PC-3 (cell line): ENCODE data around the gene CDH4.

Experiments used
- EZH2 ChIP-seq: fragments of 300-600 bp; sonication (generic); IDR thresholded peaks from one replicate; pipeline ENCODE4 v1.6.1; 2017; ENCODE audit warnings: antibody characterized with exemption, mild to moderate bottlenecking, low read length; ENCODE audit not compliant: unreplicated experiment
- EZH2phosphoT487 ChIP-seq: fragments of 300-600 bp; sonication (generic); IDR thresholded peaks from 2 replicates; pipeline ENCODE4 v1.6.1; 2018; ENCODE audit warnings: mild to moderate bottlenecking, antibody characterized with exemption, low read length, borderline replicate concordance
- TF ChIP-seq, protein P1 (sequence below): fragments of 300-600 bp; sonication (generic); conservative IDR thresholded peaks from 2 replicates; pipeline ENCODE4 v1.5.1; 2017; ENCODE audit warnings: antibody characterized with exemption, low read depth, mild to moderate bottlenecking, low read length

- TF ChIP-seq, protein P1, sequence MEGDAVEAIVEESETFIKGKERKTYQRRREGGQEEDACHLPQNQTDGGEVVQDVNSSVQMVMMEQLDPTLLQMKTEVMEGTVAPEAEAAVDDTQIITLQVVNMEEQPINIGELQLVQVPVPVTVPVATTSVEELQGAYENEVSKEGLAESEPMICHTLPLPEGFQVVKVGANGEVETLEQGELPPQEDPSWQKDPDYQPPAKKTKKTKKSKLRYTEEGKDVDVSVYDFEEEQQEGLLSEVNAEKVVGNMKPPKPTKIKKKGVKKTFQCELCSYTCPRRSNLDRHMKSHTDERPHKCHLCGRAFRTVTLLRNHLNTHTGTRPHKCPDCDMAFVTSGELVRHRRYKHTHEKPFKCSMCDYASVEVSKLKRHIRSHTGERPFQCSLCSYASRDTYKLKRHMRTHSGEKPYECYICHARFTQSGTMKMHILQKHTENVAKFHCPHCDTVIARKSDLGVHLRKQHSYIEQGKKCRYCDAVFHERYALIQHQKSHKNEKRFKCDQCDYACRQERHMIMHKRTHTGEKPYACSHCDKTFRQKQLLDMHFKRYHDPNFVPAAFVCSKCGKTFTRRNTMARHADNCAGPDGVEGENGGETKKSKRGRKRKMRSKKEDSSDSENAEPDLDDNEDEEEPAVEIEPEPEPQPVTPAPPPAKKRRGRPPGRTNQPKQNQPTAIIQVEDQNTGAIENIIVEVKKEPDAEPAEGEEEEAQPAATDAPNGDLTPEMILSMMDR = no peak
- TF ChIP-seq EZH2 (no peak), EZH2phosphoT487 (no peak)
Measured at GRCh38 chr20:61529354-61529753, 277.3 kb downstream of the CDH4 start.
